NOMO-1 treated with dmso at 0.1 percent for 144 hours (cell line): ENCODE measurements around the gene TTC33.

Experiments used
- DNase-seq: peaks from one replicate; lab custom pipeline; 2025; ENCODE audit not compliant: unreplicated experiment; lab: John Stamatoyannopoulos, UW

Gene TTC33

GRCh38 chr5:40547557-40547956 is 208.2 kb downstream of the TTC33 start:
- no peak for DNase-seq

DNA sequence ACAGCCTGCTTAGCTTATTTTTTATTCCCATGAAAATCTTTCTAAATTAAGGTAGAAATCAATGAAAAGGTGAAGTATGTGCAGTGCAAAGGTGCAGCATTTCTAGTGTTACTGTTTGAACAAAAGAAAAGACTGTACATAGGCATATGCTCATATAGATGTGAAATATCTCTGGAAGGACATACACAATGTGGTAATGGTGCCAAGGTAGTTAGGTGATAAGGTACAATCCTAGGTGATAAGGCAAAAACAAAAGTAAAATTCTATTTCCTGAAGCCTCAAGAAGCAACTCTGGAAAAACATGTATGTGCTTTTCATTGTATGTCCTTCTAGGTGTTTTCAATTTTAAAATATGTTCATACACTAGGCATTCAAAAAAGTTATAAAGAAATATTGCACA is 215.5 kb downstream of the TTC33 start:
- no peak for DNase-seq

DNA sequence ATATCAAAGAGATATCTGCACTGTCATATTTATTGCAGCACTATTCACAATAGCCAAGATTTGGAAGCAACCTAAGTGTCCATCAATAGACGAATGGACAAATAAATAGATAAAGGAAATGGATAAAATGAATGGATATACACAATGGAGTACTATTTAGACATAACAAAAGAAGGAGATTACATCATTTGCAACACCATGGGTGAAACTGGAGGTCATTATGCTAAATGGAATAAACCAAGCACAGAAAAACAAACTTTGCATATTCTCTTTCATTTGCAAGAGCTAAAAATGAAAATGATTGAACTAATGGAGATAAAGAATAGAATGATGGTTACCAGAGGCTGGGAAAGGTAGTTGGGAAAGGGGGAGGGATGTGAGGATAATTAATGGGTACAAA is 231.1 kb downstream of the TTC33 start:
- DNase-seq = no peak

GRCh38 chr5:40521925-40522324 is 233.8 kb downstream of the TTC33 start:
- DNase-seq = no peak

GRCh38 chr5:40521108-40521785 is 234.5 kb downstream of the TTC33 start:
- DNase-seq = no peak

- no peak for DNase-seq
Observed at GRCh38 chr5:40518485-40518917, 237.3 kb downstream of the TTC33 start.

DNA sequence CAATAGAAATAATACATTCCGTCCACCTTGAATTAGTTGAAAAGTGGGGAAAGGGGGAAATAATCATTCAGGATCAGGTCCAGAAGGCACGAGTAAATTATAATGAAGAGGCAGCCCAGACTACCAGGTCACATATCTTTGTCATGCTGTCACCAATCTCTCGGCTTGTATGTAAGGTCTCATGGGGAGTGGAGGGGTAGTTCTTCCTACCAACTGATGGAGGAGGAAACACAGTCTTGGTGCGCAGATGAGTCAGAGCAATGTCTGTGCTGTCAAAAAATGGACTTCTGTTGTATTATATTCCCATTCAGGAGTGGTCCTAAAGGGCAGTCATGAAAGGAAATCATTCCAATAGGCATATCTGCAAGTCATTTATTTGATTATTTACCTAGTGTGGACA is 240.3 kb downstream of the TTC33 start:
- no peak for DNase-seq

GRCh38 chr5:40514976-40515375 is 240.8 kb downstream of the TTC33 start:
- no peak for DNase-seq

GRCh38 chr5:40511801-40512200 is 244.0 kb downstream of the TTC33 start:
- no peak for DNase-seq

DNA sequence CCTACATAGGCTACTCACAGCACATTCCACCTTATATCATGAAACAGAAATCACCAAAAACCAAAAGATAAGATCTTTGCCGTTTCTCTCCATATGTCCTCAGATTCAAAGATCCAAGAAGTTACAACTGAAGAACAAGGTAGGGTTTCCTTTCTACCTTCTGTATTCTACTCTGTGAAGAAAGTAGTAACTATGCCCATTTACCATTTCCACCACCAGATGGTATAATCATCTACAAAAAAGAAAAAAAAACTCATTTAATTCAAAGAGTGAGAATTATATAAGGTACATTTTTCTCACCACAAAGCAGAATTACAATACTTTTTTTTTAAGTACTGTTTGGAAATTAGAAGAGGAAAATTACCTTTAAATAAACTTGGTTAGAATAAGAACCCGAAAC is 248.7 kb downstream of the TTC33 start:
- DNase-seq = no peak

DNA sequence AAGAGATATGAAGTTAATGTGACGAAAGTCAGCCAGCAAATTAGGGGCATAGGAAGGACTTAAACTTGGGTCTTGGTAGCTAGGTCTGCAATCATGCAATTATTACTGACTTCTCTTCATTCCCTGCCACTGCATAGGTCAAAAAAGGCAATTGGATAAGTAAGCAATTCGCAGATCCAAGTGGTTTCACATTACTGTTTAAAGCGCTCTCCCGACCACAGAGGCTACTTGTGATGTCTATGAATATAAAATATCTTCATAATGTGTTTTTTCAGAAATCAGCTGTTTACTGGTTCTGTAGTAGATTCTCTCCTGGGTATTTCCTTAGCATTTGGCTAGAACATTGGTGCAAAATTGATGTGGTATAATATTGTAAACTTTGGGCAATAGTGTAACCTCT is 250.7 kb downstream of the TTC33 start:
- DNase-seq = no peak

DNA sequence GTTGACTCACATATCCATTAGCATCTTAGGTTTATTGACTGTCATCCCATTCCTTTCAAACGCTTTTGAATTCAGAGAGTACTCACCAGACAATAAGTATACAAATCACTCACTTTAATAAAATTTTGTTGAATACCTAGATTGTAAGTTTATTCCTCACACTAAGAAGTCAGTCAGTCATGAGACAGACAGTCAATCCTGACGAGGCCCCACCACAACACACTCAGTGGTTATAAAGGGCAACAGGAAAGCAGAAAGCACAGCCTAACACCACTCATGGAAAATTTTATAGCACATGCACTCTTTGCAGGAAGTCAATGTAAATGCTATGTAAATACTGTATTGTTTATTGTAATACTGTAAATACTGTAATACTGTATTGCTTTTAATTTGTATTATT is 252.3 kb downstream of the TTC33 start:
- DNase-seq = no peak

DNA sequence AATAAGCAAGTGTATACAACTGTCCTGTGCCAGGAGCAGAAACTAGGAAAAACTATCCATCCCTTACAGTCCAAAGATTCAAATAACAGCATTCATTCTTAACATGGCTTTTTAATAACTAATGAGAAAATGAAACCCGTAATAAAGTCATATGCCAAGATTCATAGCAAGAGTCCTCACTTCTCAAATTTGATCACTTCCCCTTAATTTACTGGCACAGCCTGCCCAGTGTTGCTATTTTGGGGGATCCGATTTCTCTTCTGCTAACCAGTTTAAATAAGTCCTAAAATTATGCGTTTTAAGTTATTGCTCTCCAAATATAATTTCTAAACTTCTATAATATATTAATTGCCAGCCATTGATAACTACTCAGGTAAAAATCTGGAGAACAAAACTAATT is 253.0 kb downstream of the TTC33 start:
- DNase-seq = peak; percentile 78

GRCh38 chr5:40501711-40502444 is 253.9 kb downstream of the TTC33 start:
- DNase-seq = no peak

DNA sequence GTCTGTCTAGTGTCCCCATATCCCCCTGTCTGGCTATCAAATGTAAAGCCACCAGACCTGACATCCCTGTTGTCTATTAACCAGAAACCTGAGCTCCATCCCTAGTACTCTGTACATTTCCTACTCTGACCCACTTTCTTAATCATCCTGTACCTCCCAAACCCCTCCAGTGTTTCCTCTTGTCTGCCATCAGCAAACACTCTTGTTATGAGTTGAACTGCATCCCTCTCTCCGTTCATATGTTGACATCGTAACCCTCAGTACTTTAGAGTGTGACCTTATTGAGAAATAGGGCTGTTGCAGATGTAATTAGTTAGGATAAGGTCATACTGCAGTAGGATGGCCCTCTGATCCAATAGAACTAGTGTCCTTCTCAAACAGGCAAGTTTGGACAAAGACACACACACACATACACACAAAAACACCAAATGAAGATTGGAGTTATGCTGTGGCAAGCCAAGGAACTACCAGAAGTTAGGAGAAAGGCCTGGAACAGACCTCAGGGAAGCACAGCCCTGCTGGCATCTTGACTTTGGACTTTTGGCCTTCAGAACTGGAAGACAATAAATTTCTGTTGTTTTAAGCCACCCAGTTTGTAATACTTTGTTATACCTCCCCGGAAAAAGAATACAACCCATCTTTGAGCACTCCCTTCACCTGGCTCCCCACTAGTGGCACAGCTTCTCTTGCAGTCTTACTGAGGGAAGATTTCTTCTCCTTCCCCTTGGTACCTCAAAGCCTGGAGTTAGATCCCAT is 256.1 kb downstream of the TTC33 start:
- peak; percentile 39 for DNase-seq

DNA sequence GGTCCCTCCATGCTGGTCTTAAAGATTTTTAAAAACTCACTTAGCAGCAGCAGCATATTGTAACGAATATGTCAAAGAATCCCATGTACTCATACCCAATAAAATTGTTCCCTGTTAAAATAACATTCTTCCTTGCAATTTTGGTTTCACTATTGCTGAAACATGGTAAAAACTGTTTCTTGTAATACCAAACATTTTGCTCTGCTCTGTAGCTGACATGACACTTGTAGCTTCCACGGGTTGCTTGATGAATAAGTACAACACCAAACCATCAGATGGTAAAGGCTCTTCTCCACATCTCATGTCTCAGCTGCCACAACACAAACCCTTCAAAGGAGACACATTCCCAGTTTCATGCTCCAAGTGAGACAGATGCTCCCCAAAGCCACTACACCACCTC is 256.8 kb downstream of the TTC33 start:
- no peak for DNase-seq

DNA sequence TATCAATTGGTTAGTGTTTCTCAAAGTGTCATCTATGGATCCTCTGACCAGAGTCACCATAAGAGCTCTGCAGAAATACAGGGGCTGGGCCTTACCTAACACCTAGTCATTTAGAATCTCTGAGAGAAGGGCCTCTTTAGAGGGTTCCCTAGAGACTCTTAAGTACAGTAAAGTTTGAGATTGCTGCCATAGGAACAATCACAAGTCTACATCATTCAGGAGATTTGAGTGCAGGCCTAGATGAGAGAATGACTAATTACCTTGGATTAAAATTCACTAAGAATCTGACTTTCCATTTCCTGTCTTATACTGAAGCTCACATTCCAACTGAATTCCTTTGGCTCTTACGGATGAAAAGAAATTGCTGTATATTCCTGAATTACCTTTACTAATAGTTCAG is 258.2 kb downstream of the TTC33 start:
- no peak for DNase-seq

DNA sequence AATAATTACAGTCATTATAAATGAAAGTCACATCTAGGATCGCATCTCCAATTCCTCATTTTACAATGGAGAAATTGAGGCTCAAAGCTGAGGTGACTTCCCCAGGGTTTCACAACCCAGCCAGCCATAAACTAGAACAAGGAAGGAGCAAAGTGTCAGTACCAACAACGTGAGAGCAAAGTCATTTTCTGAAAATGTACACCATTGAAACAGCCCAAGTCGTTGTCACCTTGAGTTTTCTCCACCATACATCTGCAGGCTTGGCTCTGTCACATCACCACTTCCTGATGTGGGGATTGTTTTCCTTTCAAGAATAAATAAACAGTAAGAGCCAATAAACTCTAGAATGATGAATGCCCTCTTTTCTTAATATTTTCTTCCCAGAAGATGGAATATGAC is 260.5 kb downstream of the TTC33 start:
- DNase-seq = no peak

DNA sequence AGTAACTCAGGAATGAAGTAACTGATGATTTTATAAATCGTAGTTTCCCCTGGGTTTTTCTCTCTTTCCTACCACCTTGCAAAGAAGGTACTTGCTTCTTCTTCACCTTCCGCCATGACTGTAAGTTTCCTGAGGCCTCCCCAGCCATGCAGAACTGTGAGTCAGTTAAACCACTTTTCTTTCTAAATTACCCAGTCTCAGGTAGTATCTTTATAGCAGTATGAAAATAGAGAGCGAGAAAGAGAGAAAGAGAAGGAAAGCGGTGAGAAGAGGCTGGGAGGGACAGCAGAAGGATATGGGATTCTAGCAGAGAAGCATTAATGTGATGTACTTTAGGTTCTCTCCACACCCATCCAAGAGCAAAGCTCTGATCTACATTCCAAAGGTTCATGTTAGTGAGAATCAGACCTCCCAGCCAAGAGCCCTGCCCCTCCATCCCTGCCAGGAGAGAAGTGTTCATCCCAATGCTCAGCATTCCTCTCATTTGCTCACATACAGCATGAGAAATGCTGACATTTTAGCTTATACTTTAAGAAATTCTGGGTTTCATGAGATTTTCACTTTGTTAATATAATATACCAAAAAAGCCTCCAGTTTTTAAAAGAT is 261.0 kb downstream of the TTC33 start:
- no peak for DNase-seq

DNA sequence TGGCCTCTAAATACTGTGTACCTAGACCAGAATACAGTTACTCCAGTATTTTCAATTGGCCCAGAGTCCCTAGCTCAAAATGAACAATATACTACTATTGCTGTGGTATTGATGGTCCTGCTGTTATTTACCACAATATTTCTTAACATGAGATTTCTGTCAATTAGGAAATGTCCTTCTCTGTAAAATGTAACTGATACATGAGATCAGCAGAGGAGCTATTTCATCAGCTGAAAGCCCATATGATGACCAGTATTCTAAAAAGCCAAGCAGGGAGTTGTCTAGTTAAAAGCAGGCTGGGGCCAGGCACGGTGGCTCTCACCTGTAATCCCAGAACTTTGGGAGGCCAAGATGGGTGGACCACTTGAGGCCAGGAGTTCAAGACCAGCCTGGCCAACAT is 263.7 kb downstream of the TTC33 start:
- DNase-seq = no peak

GRCh38 chr5:40491644-40492043 is 264.1 kb downstream of the TTC33 start:
- peak; percentile 53 for DNase-seq
